ENCODE measurements around the gene PIR.

Gene PIR

DNA sequence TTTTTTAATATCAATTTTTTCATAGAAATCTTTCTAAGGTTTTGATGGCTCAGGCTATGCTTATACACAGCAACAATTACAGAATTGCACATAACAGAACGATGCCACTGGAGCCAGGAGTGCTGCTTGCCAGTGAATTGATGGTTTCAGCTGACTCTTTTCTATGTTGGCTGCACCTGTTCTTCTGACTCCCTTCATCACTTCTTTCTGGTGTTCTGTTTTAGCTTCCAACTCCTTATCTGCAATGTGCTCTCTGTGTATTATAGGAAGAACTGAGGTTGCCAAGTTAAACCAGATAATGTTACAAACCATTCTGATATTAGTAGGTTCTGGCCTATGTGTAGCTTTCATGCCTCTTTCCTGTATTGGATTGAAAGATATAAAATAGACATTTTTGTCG is 97.3 kb downstream of the PIR start:
- Histone ChIP-seq H3K27ac (ENCODE audit: low read depth, low read length) (no peak overlapping the region), H3K9me3 (ENCODE audit: control insufficient read depth, insufficient read depth, low read length) (no peaks in the 10 kb centered on the region), H3K27me3 (ENCODE audit: control insufficient read depth, insufficient read depth, low read length) (no peaks in the 10 kb centered on the region), H3K9ac (ENCODE audit: low read depth, low read length) (no peak overlapping the region), H3K4me1 (ENCODE audit: control insufficient read depth, insufficient read depth, low read length) (peaks cover 21% of the 10 kb centered on the region), H3K4me3 (ENCODE audit: low read depth, low read length) (no peak overlapping the region), H3K36me3 (ENCODE audit: control insufficient read depth, insufficient read depth, low read length) (no peaks in the 10 kb centered on the region)

DNA sequence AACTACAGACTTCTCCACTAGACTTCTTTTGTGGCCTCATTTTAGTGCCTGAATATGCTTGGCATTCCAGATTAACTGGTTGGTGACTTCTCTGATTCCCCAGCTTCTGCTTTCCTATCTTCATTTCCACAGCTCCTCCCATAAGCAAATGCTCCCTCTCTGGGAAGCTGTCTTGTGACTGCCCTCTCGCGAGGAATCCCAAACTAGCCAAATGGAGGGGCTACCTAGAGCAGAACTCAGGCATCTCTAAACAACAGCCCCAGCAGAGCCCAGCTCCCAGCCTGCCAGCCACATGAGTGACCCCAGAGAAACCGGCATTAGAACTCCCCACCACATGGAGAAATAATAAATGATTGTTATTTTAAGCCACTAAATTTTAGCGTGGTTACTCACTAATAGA is 101.3 kb downstream of the PIR start:
- H3K9me3 ChIP-seq (ENCODE audit: control insufficient read depth, insufficient read depth, low read length), result no peaks in the 10 kb centered on the region
- H3K36me3 ChIP-seq (ENCODE audit: control insufficient read depth, insufficient read depth, low read length), result no peaks in the 10 kb centered on the region
- H3K4me1 ChIP-seq (ENCODE audit: control insufficient read depth, insufficient read depth, low read length), result 0 out of 2 replicates have a peak, but pooled peaks cover 6% of the 10 kb centered on the region
- H3K9ac ChIP-seq (ENCODE audit: low read depth, low read length), result no peak overlapping the region
- H3K4me3 ChIP-seq (ENCODE audit: low read depth, low read length), result no peak overlapping the region
- H3K27me3 ChIP-seq (ENCODE audit: control insufficient read depth, insufficient read depth, low read length), result no peaks in the 10 kb centered on the region
- no peak overlapping the region for H3K27ac ChIP-seq (ENCODE audit: low read depth, low read length)

DNA sequence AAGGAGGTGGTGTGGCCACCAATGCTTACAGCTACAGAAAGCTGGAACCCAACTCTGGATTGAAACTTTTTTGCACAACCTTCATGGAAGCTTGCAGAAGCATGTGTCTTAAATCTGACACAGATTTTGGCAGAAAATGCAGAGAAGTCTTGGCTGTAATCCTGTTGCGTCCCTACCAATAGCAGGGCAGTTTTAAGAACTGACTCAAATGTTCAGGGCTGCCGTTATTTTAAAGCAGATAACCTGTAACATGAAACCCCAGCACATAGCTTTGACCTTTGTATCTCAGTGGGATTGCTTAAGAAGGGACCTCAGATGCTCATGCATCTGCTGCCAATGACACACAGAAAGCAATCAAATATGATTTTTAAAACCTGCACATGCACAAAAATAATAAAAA is 108.8 kb downstream of the PIR start, which contains the start of gene VEGFD:
Gene VEGFD (minus strand): TSS at position 110 of the 400 bp plus-strand sequence. CDS start 467 bp downstream, outside the sequence.
- H3K4me1 ChIP-seq (ENCODE audit: control insufficient read depth, insufficient read depth, low read length), result peaks cover 10% of the 10 kb centered on the region; the same call in 1 of the 2 replicates
- H3K36me3 ChIP-seq (ENCODE audit: control insufficient read depth, insufficient read depth, low read length), result no peaks in the 10 kb centered on the region
- no peaks in the 10 kb centered on the region; the same call in 1 of the 2 replicates for H3K27me3 ChIP-seq (ENCODE audit: control insufficient read depth, insufficient read depth, low read length)
- H3K27ac ChIP-seq (ENCODE audit: low read depth, low read length), result no peak within 1 kb of the TSS
- H3K4me3 ChIP-seq (ENCODE audit: low read depth, low read length), result no peak within 1 kb of the TSS
- no peaks in the 10 kb centered on the region for H3K9me3 ChIP-seq (ENCODE audit: control insufficient read depth, insufficient read depth, low read length)
- no peak within 1 kb of the TSS for H3K9ac ChIP-seq (ENCODE audit: low read depth, low read length)

DNA sequence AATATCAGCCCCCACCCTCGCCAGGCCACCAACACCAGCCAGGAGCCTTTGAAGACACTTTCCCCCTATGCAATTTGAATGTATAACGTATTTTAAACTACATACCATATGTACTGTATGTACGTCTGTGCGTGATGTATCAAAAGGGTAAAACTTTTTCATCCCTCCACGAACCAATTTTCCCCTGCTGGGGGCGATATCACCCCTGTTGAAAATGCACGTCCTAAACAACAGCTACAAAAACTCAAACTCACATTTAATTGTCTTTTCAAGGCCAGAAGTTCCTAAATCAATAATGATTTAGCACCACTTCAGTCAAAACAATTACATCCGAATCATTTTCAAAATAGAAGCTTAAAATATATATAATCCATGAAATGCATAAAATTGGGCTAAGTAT is 110.3 kb downstream of the PIR start:
- H3K9me3 ChIP-seq (ENCODE audit: control insufficient read depth, insufficient read depth, low read length), result no peaks in the 10 kb centered on the region
- H3K27ac ChIP-seq (ENCODE audit: low read depth, low read length), result no peak overlapping the region
- peaks cover 15% of the 10 kb centered on the region; the same call in 1 of the 2 replicates for H3K4me1 ChIP-seq (ENCODE audit: control insufficient read depth, insufficient read depth, low read length)
- no peaks in the 10 kb centered on the region; the same call in 1 of the 2 replicates for H3K27me3 ChIP-seq (ENCODE audit: control insufficient read depth, insufficient read depth, low read length)
- no peak overlapping the region for H3K9ac ChIP-seq (ENCODE audit: low read depth, low read length)
- H3K36me3 ChIP-seq (ENCODE audit: control insufficient read depth, insufficient read depth, low read length), result no peaks in the 10 kb centered on the region
- no peak overlapping the region for H3K4me3 ChIP-seq (ENCODE audit: low read depth, low read length)

DNA sequence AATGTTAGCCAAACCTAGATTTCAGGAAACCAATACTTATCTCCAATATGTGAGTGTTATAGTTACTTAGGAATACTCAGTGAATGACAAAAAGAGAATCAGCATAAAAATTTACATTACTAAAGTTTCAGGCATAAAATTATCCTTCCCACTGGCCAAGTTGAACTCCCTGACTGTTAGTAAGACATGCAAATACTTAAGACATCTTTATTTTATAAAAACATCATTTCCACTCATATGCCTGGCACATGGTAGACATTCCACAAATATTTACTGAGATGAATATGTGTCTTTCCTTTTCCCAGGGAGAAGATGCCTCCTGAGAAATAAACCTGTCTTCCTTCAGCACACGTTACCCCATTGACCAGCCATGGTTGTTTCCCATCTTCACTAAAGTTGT is 116.2 kb downstream of the PIR start:
- H3K27me3 ChIP-seq (ENCODE audit: control insufficient read depth, insufficient read depth, low read length), result peaks cover under 1% of the 10 kb centered on the region; the same call in 1 of the 2 replicates
- H3K4me1 ChIP-seq (ENCODE audit: control insufficient read depth, insufficient read depth, low read length), result peaks cover 11% of the 10 kb centered on the region
- H3K36me3 ChIP-seq (ENCODE audit: control insufficient read depth, insufficient read depth, low read length), result no peaks in the 10 kb centered on the region

DNA sequence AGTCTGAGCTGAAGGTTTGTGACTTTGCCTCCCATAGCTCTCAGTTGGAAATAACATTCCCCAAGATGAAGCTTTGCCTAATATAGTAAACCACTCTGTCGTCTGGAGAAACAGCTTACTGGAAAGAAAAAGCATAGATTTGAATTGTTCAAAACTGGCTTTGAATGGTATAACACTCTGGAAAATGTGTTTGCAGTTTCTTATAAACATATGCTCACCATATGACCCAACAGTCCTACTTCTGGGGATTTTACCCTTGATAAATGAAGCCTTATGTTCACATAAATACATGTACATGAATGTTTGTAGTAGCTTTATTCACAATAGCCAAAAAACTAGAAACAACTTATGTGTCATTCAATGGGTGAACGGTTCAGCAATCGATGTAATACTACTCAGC is 119.2 kb downstream of the PIR start:
- peaks cover 8% of the 10 kb centered on the region for H3K4me1 ChIP-seq (ENCODE audit: control insufficient read depth, insufficient read depth, low read length)
- H3K9ac ChIP-seq (ENCODE audit: low read depth, low read length), result no peak overlapping the region
- H3K9me3 ChIP-seq (ENCODE audit: control insufficient read depth, insufficient read depth, low read length), result no peaks in the 10 kb centered on the region
- H3K27me3 ChIP-seq (ENCODE audit: control insufficient read depth, insufficient read depth, low read length), result peaks cover 5% of the 10 kb centered on the region; the same call in 1 of the 2 replicates
- no peak overlapping the region for H3K4me3 ChIP-seq (ENCODE audit: low read depth, low read length)
- H3K36me3 ChIP-seq (ENCODE audit: control insufficient read depth, insufficient read depth, low read length), result no peaks in the 10 kb centered on the region
- H3K27ac ChIP-seq (ENCODE audit: low read depth, low read length), result no peak overlapping the region

More for the DNA sequence above, 116.2 kb downstream of the PIR start:
- Histone ChIP-seq H3K9me3 (ENCODE audit: control insufficient read depth, insufficient read depth, low read length) (no peaks in the 10 kb centered on the region), H3K27ac (ENCODE audit: low read depth, low read length) (no peak overlapping the region), H3K9ac (ENCODE audit: low read depth, low read length) (no peak overlapping the region), H3K4me3 (ENCODE audit: low read depth, low read length) (no peak overlapping the region)

DNA sequence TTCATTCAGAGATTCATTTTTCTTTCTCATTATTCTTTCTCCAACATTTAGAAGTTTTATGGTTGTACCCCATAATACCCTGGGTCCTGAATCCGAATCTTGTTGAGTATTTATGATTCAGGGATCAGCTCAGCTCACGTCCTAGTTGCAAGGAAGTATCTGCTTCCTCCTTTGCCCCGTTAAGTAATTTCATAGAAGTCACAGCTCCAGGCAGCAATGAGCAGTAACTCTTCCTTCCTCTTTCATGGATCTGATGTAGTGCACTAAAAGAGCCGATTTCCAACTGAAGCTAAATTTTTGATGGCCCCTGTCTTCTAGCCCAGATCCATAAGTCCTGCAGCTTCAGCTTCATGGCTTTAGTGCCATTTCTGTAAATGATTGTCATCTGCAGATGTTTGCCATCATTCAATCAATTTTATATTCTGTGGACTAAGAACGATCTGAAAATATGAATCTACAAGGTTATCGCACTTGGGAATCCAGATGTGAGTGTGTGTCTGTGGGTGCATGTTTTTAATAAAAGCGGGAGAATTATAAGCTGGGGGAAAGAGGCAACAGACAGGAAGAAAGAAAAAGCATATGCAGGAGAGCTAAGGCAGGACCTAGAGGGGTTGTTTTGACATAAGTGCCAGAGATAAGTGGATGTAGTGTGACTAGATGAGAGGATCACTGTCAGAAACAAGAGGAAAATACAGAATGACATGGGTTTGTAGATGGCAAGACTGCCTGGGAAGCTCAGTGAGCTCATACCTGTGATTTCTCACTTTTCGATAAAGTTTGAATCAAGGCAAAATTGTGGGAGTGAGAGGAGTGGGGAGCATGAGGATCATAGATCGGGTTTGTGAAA is 126.4 kb downstream of the PIR start:
- Histone ChIP-seq H3K9ac (ENCODE audit: low read depth, low read length) (no peak overlapping the region), H3K27ac (ENCODE audit: low read depth, low read length) (no peak overlapping the region), H3K4me3 (ENCODE audit: low read depth, low read length) (no peak overlapping the region), H3K9me3 (ENCODE audit: control insufficient read depth, insufficient read depth, low read length) (no peaks in the 10 kb centered on the region), H3K4me1 (ENCODE audit: control insufficient read depth, insufficient read depth, low read length) (no peaks in the 10 kb centered on the region), H3K27me3 (ENCODE audit: control insufficient read depth, insufficient read depth, low read length) (peaks cover 2% of the 10 kb centered on the region; the same call in 1 of the 2 replicates), H3K36me3 (ENCODE audit: control insufficient read depth, insufficient read depth, low read length) (no peaks in the 10 kb centered on the region)

DNA sequence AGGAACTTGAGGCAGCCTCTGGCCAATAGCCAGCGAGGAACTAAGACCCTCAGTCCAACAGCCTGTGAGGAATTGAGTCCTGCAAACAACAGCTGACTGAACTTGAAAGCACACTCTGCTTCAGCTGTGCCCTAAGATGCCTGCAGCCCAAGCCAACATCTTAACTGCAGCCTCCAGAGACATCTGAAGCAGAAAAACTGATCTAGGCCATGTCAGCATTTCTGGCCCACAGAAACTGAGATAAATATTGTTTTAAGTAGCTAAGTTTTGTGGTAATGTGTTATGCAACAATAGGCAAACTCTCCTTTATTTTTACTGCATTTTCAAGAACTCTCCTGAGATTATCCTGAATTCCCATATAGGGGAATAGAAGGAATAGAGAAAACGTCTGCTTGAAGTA is 133.4 kb downstream of the PIR start:
- Histone ChIP-seq H3K27me3 (ENCODE audit: control insufficient read depth, insufficient read depth, low read length) (no peaks in the 10 kb centered on the region; the same call in 1 of the 2 replicates), H3K9me3 (ENCODE audit: control insufficient read depth, insufficient read depth, low read length) (peaks cover 3% of the 10 kb centered on the region; the same call in 1 of the 2 replicates), H3K27ac (ENCODE audit: low read depth, low read length) (no peak overlapping the region), H3K36me3 (ENCODE audit: control insufficient read depth, insufficient read depth, low read length) (no peaks in the 10 kb centered on the region), H3K4me3 (ENCODE audit: low read depth, low read length) (no peak overlapping the region), H3K9ac (ENCODE audit: low read depth, low read length) (no peak overlapping the region), H3K4me1 (ENCODE audit: control insufficient read depth, insufficient read depth, low read length) (no peaks in the 10 kb centered on the region)

DNA sequence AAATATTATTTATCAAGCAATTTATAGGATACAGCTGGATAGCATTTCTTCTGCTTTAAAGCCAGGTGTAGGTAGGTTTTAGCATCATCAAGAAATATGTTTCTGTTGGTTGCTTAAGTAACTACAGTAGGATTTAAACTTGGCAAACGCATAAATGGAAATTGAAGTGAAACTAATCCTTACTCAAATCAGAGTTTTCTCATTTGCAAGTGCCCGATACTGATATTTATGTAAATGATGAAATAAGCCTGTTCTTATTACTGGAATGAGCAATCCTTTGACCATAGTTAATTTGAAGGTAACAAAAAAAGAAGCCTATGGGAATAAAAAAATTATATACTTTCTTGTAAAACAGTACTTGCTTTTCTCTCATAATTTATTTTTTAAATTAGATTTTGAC is 134.6 kb downstream of the PIR start:
- Histone ChIP-seq H3K9ac (ENCODE audit: low read depth, low read length) (no peak overlapping the region), H3K36me3 (ENCODE audit: control insufficient read depth, insufficient read depth, low read length) (no peaks in the 10 kb centered on the region), H3K9me3 (ENCODE audit: control insufficient read depth, insufficient read depth, low read length) (peaks cover 3% of the 10 kb centered on the region; the same call in 1 of the 2 replicates), H3K27me3 (ENCODE audit: control insufficient read depth, insufficient read depth, low read length) (no peaks in the 10 kb centered on the region; the same call in 1 of the 2 replicates), H3K4me1 (ENCODE audit: control insufficient read depth, insufficient read depth, low read length) (no peaks in the 10 kb centered on the region), H3K4me3 (ENCODE audit: low read depth, low read length) (no peak overlapping the region), H3K27ac (ENCODE audit: low read depth, low read length) (no peak overlapping the region)

DNA sequence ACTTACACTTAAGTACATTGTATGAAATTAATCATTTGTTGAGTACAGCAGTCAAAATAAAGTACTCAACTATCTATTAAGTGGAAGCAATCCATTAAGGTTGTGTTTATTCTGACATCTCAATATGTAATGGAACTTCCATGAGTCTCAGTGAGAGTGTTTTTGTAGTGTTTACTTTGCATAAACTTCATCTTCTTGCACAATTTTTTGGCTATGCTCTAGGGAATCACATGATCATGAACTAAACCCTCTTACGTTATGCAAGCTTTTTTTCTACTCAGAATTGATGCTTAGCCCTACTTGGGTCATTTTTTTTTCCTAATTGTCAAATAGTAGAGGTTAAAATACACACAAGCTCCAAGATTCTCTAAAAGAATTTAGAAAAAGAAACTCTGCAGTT is 136.7 kb downstream of the PIR start:
- Histone ChIP-seq H3K9me3 (ENCODE audit: control insufficient read depth, insufficient read depth, low read length) (peaks cover 3% of the 10 kb centered on the region; the same call in 1 of the 2 replicates), H3K27ac (ENCODE audit: low read depth, low read length) (no peak overlapping the region), H3K4me3 (ENCODE audit: low read depth, low read length) (no peak overlapping the region), H3K9ac (ENCODE audit: low read depth, low read length) (no peak overlapping the region), H3K36me3 (ENCODE audit: control insufficient read depth, insufficient read depth, low read length) (no peaks in the 10 kb centered on the region), H3K4me1 (ENCODE audit: control insufficient read depth, insufficient read depth, low read length) (no peaks in the 10 kb centered on the region), H3K27me3 (ENCODE audit: control insufficient read depth, insufficient read depth, low read length) (no peaks in the 10 kb centered on the region; the same call in 1 of the 2 replicates)

DNA sequence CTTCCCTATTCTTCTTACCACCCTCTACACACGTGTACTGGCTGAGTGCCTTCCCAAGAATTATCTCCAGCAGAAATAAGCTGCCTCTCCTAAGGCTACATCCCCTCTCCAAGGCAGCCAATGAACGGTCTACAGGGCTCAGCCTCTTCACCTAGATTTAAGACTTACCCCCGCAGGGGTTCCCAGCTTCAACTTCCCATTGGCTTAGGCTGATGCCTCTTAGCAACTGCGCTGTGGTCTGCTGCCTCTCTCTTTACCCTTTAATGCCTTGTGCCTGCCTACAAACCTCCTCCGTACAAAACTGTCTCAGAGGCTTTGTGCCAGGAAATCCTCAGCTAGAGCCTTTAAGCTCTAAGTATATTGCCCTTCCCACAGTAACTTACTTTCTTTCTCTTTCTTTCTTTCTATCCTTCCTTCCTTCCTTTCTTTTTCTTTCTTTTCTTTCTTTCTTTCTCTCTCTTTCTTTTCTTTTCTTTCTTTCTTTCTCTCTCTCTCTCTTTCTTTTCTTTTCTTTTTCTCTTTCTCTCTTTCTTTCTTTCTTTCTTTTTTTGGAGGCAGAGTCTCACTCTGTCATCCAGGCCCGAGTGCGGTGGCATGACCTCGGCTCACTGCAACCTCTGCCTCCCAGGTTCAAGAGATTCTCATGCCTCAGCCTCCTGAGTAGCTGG is 142.7 kb downstream of the PIR start:
- Histone ChIP-seq H3K27me3 (ENCODE audit: control insufficient read depth, insufficient read depth, low read length) (peaks cover 24% of the 10 kb centered on the region), H3K27ac (ENCODE audit: low read depth, low read length) (no peak overlapping the region), H3K4me3 (ENCODE audit: low read depth, low read length) (no peak overlapping the region), H3K4me1 (ENCODE audit: control insufficient read depth, insufficient read depth, low read length) (no peaks in the 10 kb centered on the region), H3K36me3 (ENCODE audit: control insufficient read depth, insufficient read depth, low read length) (no peaks in the 10 kb centered on the region), H3K9ac (ENCODE audit: low read depth, low read length) (no peak overlapping the region), H3K9me3 (ENCODE audit: control insufficient read depth, insufficient read depth, low read length) (no peaks in the 10 kb centered on the region)
